OCI-LY3 (cell line): ENCODE measurements around the gene TTI1.

Experiments used
- H2AFZ ChIP-seq: fragments of 200-600, 300-600 bp; shearing (Covaris generic); 2 replicates; pipeline ENCODE4 v1.6.0; 2014; ENCODE audit warnings: antibody characterized with exemption, low read depth, low read length
- H3K27ac ChIP-seq: fragments of 200-600, 300-600 bp; sonication (generic); 2 replicates; pipeline ENCODE4 v1.5.1; 2014; ENCODE audit warnings: mild to moderate bottlenecking, low read length, moderate library complexity, mixed read lengths
- H3K27me3 ChIP-seq: fragments of 200-600, 300-600 bp; sonication (generic); 2 replicates; pipeline ENCODE4 v1.6.1; 2014; ENCODE audit warnings: low read depth, low read length, mixed read lengths
- H3K36me3 ChIP-seq: fragments of 200-600, 300-600 bp; sonication (generic); replicated peaks from 2 replicates; pipeline ENCODE3; 2014; ENCODE audit warnings: low read depth, low read length, mixed read lengths
- H3K4me1 ChIP-seq: fragments of 300-600, 200-600 bp; sonication (generic); 2 replicates; pipeline ENCODE4 v1.6.1; 2014; ENCODE audit warnings: low read length, mixed read lengths
- H3K4me2 ChIP-seq: fragments of 200-600, 300-600 bp; sonication (generic); 2 replicates; pipeline ENCODE4 v1.6.1; 2014; ENCODE audit warnings: low read length, mixed read lengths
- H3K4me3 ChIP-seq: fragments of 300-600, 200-600 bp; sonication (generic); 2 replicates; pipeline ENCODE4 v1.5.1; 2014; ENCODE audit warnings: antibody characterized with exemption, mild to moderate bottlenecking, low read length, moderate library complexity
- H3K79me2 ChIP-seq: fragments of 300-600, 200-600 bp; shearing (Covaris generic); 2 replicates; pipeline ENCODE4 v1.6.1; 2014; ENCODE audit warnings: mild to moderate bottlenecking, low read length, mixed read lengths
- H3K9ac ChIP-seq: fragments of 300-600, 200-600 bp; shearing (Covaris generic); 2 replicates; pipeline ENCODE4 v1.6.0; 2014; ENCODE audit warnings: mild to moderate bottlenecking, low read length, moderate library complexity
- H3K9me3 ChIP-seq: fragments of 200-600, 300-600 bp; shearing (Covaris generic); 2 replicates; pipeline ENCODE4 v1.6.1; 2014; ENCODE audit warnings: low read length, mixed read lengths; ENCODE audit not compliant: insufficient read depth
- H4K20me1 ChIP-seq: fragments of 200-600, 300-600 bp; sonication (generic); 2 replicates; pipeline ENCODE4 v1.6.1; 2016; ENCODE audit warnings: low read length, mixed read lengths; ENCODE audit not compliant: insufficient read depth
- EZH2phosphoT487 ChIP-seq: fragments of 200-600 bp; shearing (Covaris generic); IDR thresholded peaks from 2 replicates; pipeline ENCODE4 v1.6.1; 2018; ENCODE audit warnings: antibody characterized with exemption, mixed run types, low read depth
- TF ChIP-seq, protein P1 (sequence below): fragments of 200-600, 300-600 bp; sonication (generic); IDR thresholded peaks from 2 replicates; pipeline ENCODE4 v1.5.1; 2014; ENCODE audit warnings: antibody characterized with exemption, low read length, low read depth

TTI1 gene

DNA sequence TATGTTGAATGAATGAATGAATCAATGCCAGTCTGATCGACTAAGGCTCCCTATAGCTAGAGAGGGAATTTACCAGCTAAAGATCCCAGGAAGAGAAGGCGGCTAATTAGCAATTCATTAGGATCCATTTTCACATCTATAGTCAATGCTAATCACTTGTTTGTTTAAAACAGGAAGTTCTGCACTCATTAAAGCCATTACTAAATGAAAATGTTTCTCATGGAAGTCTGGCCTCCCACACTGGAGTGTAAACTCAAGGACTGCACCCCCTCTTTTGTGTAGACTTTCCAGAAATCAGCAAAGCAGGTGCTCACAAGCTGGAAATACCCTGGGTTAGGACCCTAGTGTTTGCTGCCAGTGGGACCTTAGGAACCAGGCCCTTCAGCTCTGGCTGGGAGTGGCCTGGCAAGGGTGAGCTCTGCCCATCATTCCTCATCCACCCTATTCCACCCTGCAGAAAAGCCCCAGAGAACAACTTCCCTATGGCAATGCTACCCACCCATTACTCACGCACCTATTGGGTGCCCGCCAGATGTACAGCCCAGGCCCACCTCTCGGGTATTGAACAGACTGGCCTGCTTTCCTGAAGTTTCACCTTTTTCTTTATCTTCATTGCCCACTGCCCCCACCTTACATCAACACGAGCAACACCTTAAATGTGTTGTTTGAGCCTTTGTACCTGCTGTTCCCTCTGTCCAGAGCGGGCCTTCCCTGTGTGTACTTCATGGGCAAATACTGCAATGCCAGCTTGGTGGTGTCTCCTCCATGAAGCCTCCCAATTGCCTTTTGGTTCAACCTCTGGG lies 60.8 kb downstream of the TTI1 start:
- no peak overlapping the region for H3K4me2 ChIP-seq
- no peaks in the 10 kb centered on the region for H3K79me2 ChIP-seq
- no peaks in the 10 kb centered on the region for H4K20me1 ChIP-seq
- H3K9ac ChIP-seq = no peak overlapping the region
- H3K36me3 ChIP-seq = no peaks in the 10 kb centered on the region
- H2AFZ ChIP-seq = no peak overlapping the region
- TF ChIP-seq EZH2phosphoT487 = no peak
- 0 out of 2 replicates have a peak, but pooled peaks cover 4% of the 10 kb centered on the region for H3K27me3 ChIP-seq
- no peak overlapping the region for H3K4me3 ChIP-seq
- H3K9me3 ChIP-seq = no peaks in the 10 kb centered on the region
- H3K4me1 ChIP-seq = no peaks in the 10 kb centered on the region
- no peak overlapping the region for H3K27ac ChIP-seq

DNA sequence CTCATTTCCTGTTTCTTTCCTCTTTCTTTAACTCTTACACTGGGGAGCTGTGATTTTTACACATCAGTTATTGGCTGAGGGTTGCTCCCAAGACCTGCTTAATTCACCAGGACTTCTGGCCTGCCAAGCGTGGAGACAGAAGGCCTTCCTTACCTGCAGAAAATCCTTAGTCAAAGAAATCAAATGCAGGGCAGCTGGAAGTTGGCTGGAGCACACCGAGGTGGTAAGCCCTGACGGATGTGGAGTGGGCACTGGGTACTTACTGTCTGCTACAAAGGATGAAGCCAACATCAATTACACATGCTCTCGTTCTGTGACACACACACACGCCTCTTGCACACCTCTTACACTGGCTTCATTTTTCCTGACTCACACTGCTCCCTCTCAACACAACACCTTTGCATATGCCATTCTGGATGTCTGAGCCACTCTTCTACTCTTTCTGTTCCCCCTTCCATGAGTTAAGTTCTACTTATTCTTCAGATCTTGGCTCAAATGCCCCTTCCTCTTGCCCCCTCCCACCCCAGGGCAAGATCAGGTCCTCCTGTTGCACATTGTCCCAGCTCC lies 61.6 kb downstream of the TTI1 start:
- no peaks in the 10 kb centered on the region for H3K36me3 ChIP-seq
- no peak overlapping the region for H3K4me2 ChIP-seq

DNA sequence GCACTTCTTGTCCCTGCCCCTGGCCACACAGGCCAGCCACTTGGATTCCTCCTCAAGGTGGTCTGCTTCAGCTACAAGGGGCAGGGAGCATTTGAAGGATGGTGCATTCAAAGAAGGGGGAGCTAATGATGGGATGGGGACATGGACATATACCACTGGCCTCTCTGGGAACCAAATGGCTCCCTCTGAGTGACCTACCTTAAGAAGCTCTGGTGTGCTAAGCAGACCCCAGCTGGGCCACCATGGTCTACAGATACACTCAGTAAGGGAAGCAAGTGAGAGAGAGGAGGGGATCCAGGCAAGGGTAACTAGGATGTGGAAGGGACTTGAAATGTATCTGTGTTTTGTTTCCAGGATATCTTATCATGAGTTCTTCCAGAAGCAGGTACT lies 62.4 kb downstream of the TTI1 start:
- no peak overlapping the region for H3K4me3 ChIP-seq
- H2AFZ ChIP-seq = no peak overlapping the region
- H3K79me2 ChIP-seq = no peaks in the 10 kb centered on the region
- H3K9ac ChIP-seq = no peak overlapping the region
- H3K9me3 ChIP-seq = no peaks in the 10 kb centered on the region
- no peaks in the 10 kb centered on the region for H3K4me1 ChIP-seq
- no peak overlapping the region for H3K27ac ChIP-seq
- H3K27me3 ChIP-seq = peaks cover 10% of the 10 kb centered on the region; the same call in 1 of the 2 replicates
- TF ChIP-seq, protein P1, sequence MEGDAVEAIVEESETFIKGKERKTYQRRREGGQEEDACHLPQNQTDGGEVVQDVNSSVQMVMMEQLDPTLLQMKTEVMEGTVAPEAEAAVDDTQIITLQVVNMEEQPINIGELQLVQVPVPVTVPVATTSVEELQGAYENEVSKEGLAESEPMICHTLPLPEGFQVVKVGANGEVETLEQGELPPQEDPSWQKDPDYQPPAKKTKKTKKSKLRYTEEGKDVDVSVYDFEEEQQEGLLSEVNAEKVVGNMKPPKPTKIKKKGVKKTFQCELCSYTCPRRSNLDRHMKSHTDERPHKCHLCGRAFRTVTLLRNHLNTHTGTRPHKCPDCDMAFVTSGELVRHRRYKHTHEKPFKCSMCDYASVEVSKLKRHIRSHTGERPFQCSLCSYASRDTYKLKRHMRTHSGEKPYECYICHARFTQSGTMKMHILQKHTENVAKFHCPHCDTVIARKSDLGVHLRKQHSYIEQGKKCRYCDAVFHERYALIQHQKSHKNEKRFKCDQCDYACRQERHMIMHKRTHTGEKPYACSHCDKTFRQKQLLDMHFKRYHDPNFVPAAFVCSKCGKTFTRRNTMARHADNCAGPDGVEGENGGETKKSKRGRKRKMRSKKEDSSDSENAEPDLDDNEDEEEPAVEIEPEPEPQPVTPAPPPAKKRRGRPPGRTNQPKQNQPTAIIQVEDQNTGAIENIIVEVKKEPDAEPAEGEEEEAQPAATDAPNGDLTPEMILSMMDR = no peak
- TF ChIP-seq EZH2phosphoT487 = no peak
- H3K4me2 ChIP-seq = no peak overlapping the region
- no peaks in the 10 kb centered on the region for H4K20me1 ChIP-seq
- H3K36me3 ChIP-seq = no peaks in the 10 kb centered on the region

More for the DNA sequence above, 61.6 kb downstream of the TTI1 start:
- Histone ChIP-seq H3K4me1 (no peaks in the 10 kb centered on the region), H3K9ac (no peak overlapping the region), H3K27me3 (peaks cover 10% of the 10 kb centered on the region; the same call in 1 of the 2 replicates), H4K20me1 (no peaks in the 10 kb centered on the region), H3K9me3 (no peaks in the 10 kb centered on the region), H2AFZ (no peak overlapping the region), H3K79me2 (no peaks in the 10 kb centered on the region), H3K4me3 (no peak overlapping the region), H3K27ac (no peak overlapping the region)
- TF ChIP-seq, protein P1 = no peak
- no peak for TF ChIP-seq EZH2phosphoT487

DNA sequence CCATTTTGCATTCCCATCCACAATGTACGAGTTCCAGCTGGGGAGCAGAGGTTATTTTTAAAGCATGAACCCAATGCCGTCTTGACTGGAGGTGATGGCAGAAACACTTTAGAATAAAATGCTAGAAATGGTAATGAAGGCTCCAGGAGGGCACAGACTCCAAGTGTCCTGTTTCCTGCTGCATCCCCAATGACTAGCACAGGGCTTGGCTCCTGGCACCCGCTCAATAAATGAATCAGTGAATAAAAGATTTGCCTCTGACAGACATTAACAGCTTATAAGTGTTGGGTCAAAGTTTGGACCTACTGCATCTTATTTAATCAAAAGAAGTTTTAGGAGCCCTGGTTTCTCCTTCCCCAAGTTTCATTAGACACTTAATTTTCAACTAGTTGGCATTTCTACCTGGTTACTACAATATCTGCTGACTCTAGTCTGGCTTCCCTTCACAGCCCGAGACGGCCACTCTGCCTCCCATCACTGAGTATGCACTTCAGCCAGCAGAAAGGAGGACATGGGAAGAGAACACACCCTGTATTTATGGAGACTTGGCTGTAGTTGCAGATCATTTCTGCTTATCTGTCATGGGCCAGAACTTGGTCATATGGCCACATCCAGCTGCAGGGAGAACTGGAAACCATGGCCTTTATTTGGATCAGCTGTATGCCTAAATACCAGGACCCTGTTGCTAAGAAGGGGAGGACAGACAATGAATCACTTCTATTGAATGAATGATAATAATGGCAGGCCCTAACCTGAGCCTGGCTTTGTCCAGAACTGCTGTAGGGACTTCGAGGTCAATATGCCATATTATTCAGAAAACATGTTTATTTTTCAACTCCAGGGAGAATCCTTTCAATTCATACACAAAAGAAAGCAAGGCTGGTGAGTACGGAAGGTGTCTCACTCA lies 63.1 kb downstream of the TTI1 start:
- Histone ChIP-seq H3K27me3 (peaks cover 11% of the 10 kb centered on the region; the same call in 1 of the 2 replicates), H3K9ac (no peak overlapping the region)
- TF ChIP-seq, protein P1 = no peak
- no peak for TF ChIP-seq EZH2phosphoT487

More for the DNA sequence above, 63.1 kb downstream of the TTI1 start:
- Histone ChIP-seq H3K4me2 (no peak overlapping the region), H4K20me1 (no peaks in the 10 kb centered on the region), H2AFZ (no peak overlapping the region), H3K4me3 (no peak overlapping the region), H3K27ac (no peak overlapping the region), H3K4me1 (no peaks in the 10 kb centered on the region), H3K36me3 (no peaks in the 10 kb centered on the region), H3K9me3 (no peaks in the 10 kb centered on the region), H3K79me2 (no peaks in the 10 kb centered on the region)
